GM06990 (cell line): Measurements from ENCODE around the gene RFX3.

Experiments used
- DNase-seq: peaks from one replicate; pipeline ENCODE4 v3.0.0-alpha.2; 2011; ENCODE audit not compliant: insufficient read length; ENCODE audit errors: extremely low read depth
- H3K27me3 ChIP-seq: replicated peaks from 2 replicates; pipeline ENCODE4 v1.6.0; 2011; ENCODE audit warnings: low read length; ENCODE audit not compliant: control insufficient read depth, insufficient read depth
- H3K36me3 ChIP-seq: 2 replicates; pipeline ENCODE4 v1.5.1; 2011; ENCODE audit warnings: low read length; ENCODE audit not compliant: control insufficient read depth, insufficient read depth
- H3K4me3 ChIP-seq: replicated peaks from 2 replicates; pipeline ENCODE4 v1.5.1; 2011; ENCODE audit warnings: low read depth, mild to moderate bottlenecking, control low read depth, low read length
- TF ChIP-seq, protein P1 (sequence below): IDR thresholded peaks from 2 replicates; pipeline ENCODE4 v1.5.1; 2011; ENCODE audit warnings: low read length, control low read depth, mild to moderate bottlenecking, inconsistent platforms; ENCODE audit not compliant: insufficient read depth, poor library complexity, severe bottlenecking

The RFX3 gene

DNA sequence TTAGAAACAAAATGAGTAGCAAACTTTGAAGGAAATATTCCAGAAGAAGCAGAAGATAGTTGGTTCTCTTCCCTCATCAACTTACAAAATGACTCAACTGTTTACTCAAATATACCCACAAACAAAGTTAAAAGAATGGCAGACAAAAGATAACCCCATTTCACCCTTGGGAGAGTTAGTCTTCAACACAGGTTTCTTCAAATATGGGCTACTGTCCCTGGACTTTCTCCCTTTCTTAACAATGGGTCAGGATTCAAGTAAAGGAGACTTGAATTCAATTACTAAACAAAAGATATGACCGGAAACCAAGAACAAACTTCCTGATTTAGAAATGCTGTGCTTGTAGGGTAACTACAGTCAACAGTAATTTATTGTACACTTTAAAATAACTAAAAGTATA is 14.2 kb downstream of the RFX3 start:
- Histone ChIP-seq H3K27me3 (no peaks in the 10 kb centered on the region), H3K36me3 (no peaks in the 10 kb centered on the region), H3K4me3 (no peak overlapping the region)
- TF ChIP-seq, protein P1, sequence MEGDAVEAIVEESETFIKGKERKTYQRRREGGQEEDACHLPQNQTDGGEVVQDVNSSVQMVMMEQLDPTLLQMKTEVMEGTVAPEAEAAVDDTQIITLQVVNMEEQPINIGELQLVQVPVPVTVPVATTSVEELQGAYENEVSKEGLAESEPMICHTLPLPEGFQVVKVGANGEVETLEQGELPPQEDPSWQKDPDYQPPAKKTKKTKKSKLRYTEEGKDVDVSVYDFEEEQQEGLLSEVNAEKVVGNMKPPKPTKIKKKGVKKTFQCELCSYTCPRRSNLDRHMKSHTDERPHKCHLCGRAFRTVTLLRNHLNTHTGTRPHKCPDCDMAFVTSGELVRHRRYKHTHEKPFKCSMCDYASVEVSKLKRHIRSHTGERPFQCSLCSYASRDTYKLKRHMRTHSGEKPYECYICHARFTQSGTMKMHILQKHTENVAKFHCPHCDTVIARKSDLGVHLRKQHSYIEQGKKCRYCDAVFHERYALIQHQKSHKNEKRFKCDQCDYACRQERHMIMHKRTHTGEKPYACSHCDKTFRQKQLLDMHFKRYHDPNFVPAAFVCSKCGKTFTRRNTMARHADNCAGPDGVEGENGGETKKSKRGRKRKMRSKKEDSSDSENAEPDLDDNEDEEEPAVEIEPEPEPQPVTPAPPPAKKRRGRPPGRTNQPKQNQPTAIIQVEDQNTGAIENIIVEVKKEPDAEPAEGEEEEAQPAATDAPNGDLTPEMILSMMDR: no peak
- DNase-seq: no peak

- Histone ChIP-seq H3K27me3 (no peaks in the 10 kb centered on the region), H3K36me3 (no peaks in the 10 kb centered on the region), H3K4me3 (no peak overlapping the region)
- TF ChIP-seq, protein P1: no peak
- no peak for DNase-seq
Measured at GRCh38 chr9:3510796-3511195, 15.0 kb downstream of the RFX3 start.

DNA sequence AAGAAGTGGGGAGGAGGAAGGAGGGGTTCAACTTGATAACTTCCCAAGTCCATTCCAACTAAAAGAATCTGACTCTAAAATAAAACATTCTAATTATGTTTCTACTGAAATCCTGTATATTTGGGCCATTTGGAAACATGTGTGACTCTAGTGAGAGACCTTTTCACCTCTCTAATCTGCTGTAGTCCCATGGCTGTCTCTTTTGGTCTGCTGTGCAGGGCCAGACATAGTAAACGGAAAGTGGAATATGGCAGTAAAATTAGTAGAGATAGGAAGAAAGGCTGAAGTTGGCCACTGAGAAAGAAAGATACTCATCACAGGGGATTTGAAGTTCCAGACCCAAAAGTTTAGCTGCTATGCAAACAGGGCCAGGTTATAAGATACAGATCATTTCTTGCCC is 15.9 kb downstream of the RFX3 start:
- Histone ChIP-seq H3K36me3 (no peaks in the 10 kb centered on the region), H3K4me3 (no peak overlapping the region), H3K27me3 (no peaks in the 10 kb centered on the region)
- no peak for DNase-seq
- TF ChIP-seq, protein P1: no peak

GRCh38 chr9:3508521-3509291 is 17.1 kb downstream of the RFX3 start:
- Histone ChIP-seq H3K27me3 (no peaks in the 10 kb centered on the region), H3K4me3 (peak overlapping the region; percentile 25), H3K36me3 (no peaks in the 10 kb centered on the region)
- DNase-seq: peak; percentile 58
- TF ChIP-seq, protein P1: no peak

GRCh38 chr9:3508078-3508431 is 17.7 kb downstream of the RFX3 start:
- Histone ChIP-seq H3K27me3 (no peaks in the 10 kb centered on the region), H3K36me3 (no peaks in the 10 kb centered on the region), H3K4me3 (peak overlapping the region; percentile 25)
- no peak for DNase-seq
- TF ChIP-seq, protein P1: no peak

GRCh38 chr9:3507395-3508077 is 18.3 kb downstream of the RFX3 start:
- H3K4me3 ChIP-seq: no peak overlapping the region
- DNase-seq: no peak

More at GRCh38 chr9:3507395-3508077, 18.3 kb downstream of the RFX3 start:
- TF ChIP-seq, protein P1: no peak
- Histone ChIP-seq H3K36me3 (no peaks in the 10 kb centered on the region), H3K27me3 (no peaks in the 10 kb centered on the region)
